Keratinocyte (primary cell): ENCODE results near the gene KRT27.

Experiments
- EZH2 ChIP-seq: IDR thresholded peaks from one replicate; pipeline ENCODE4 v1.6.1; 2012; ENCODE audit warnings: inconsistent platforms, mild to moderate bottlenecking, low read length, moderate library complexity
- TF ChIP-seq, protein P1 (sequence below), 3 experiments: IDR thresholded peaks in 1 of 3; conservative IDR thresholded peaks in 1 of 3; optimal IDR thresholded peaks in 1 of 3; 2 replicates in 2 of 3; 3 replicates in 1 of 3; pipeline versions ENCODE3 to v1.5.1; 2011; ENCODE audit warnings: low read length in 3 of 3, mild to moderate bottlenecking in 3 of 3, moderate library complexity in 2 of 3, control low read depth in 1 of 3, inconsistent platforms in 1 of 3; ENCODE audit not compliant: insufficient read depth in 2 of 3; ENCODE audit errors: extremely low read depth in 1 of 3

DNA sequence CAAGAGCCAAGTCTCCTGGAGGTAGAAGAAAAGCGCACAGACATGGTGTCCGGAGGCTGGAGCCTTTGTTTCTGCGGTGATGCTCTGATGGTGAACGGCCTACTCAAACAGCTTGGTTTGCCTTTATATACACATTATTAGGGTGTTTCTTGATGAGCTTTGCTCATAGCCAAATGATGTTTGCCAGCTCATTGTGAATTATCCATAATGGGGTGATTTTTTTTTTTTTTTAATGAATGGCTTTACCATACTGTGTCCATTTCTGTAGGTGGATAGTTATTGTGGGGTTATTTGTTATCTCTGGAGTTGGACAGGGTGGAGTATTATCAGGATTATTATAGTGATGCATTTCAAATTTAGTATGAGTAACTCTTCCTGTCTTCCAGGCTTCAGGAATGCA, at the start of gene KRT27:
- TF ChIP-seq, protein P1, sequence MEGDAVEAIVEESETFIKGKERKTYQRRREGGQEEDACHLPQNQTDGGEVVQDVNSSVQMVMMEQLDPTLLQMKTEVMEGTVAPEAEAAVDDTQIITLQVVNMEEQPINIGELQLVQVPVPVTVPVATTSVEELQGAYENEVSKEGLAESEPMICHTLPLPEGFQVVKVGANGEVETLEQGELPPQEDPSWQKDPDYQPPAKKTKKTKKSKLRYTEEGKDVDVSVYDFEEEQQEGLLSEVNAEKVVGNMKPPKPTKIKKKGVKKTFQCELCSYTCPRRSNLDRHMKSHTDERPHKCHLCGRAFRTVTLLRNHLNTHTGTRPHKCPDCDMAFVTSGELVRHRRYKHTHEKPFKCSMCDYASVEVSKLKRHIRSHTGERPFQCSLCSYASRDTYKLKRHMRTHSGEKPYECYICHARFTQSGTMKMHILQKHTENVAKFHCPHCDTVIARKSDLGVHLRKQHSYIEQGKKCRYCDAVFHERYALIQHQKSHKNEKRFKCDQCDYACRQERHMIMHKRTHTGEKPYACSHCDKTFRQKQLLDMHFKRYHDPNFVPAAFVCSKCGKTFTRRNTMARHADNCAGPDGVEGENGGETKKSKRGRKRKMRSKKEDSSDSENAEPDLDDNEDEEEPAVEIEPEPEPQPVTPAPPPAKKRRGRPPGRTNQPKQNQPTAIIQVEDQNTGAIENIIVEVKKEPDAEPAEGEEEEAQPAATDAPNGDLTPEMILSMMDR (optimal IDR thresholded peaks at IDR 0.05 in 1 of 3, IDR thresholded peaks at IDR 0.05 in 1 of 3, conservative IDR thresholded peaks at IDR 0.05 in 1 of 3; ENCODE audit: extremely low read depth in 1 of 3, insufficient read depth in 2 of 3, low read length in 3 of 3), result no peak
- TF ChIP-seq EZH2, result no peak
